ENCODE results near the gene DPYD.

DNA sequence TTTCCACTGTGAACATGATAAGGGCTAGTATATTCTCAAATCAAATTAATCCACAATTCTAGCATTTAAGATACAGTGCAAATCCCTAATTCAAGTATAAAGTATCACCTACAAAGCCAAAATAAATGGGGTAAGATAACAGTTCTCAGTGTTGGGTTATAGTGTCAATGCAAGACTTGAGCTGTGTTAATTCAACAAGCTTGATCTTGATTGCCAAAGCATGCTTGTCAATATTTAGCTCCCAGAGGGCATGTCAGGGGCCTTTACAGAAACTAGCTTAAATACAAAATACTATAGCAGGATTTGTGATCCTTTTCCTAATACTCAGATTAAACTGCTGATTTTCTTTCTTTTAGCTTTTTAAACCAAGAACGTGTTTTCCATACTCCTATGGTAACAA, 658.0 kb downstream of the DPYD start:
- TF ChIP-seq, protein P1, sequence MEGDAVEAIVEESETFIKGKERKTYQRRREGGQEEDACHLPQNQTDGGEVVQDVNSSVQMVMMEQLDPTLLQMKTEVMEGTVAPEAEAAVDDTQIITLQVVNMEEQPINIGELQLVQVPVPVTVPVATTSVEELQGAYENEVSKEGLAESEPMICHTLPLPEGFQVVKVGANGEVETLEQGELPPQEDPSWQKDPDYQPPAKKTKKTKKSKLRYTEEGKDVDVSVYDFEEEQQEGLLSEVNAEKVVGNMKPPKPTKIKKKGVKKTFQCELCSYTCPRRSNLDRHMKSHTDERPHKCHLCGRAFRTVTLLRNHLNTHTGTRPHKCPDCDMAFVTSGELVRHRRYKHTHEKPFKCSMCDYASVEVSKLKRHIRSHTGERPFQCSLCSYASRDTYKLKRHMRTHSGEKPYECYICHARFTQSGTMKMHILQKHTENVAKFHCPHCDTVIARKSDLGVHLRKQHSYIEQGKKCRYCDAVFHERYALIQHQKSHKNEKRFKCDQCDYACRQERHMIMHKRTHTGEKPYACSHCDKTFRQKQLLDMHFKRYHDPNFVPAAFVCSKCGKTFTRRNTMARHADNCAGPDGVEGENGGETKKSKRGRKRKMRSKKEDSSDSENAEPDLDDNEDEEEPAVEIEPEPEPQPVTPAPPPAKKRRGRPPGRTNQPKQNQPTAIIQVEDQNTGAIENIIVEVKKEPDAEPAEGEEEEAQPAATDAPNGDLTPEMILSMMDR (conservative IDR thresholded peaks at IDR 0.05) = no peak
- no peak for TF ChIP-seq ZFX (IDR thresholded peaks at IDR 0.05)

All from C4-2B (cell line).